GM23338 (cell line): ENCODE data around the gene DGKG. TPM values are rescaled to one million over a fixed set of nuclear protein-coding genes. Genes with fewer than 3 reads are reported as not detected.

Experiments
- ATAC-seq: fragments of 200-7000 bp; cut with Tn5 transposase; 3 replicates; pipeline ENCODE4 v1.9.1; 2020
- DNase-seq: peaks from one replicate; pipeline ENCODE4 v3.0.0-alpha.2; 2015; ENCODE audit warnings: low spot score
- H2AFZ ChIP-seq: fragments of 200-600 bp; sonication (generic); 2 replicates; pipeline ENCODE4 v1.8.0; 2016; ENCODE audit warnings: antibody characterized with exemption, mild to moderate bottlenecking, moderate library complexity
- H3F3A ChIP-seq: fragments of 200-600 bp; sonication (generic); replicated peaks from 2 replicates; pipeline ENCODE4 v1.8.0; 2017; ENCODE audit warnings: antibody characterized with exemption, mixed run types, low read depth
- H3K27ac ChIP-seq: fragments of 200-600 bp; sonication (generic); 2 replicates; pipeline ENCODE4 v1.6.1; 2016; ENCODE audit warnings: low read depth
- H3K27me3 ChIP-seq: fragments of 200-600 bp; sonication (generic); 2 replicates; pipeline ENCODE4 v1.8.0; 2016; ENCODE audit warnings: mild to moderate bottlenecking, mixed run types, moderate library complexity; ENCODE audit not compliant: insufficient read depth
- H3K36me3 ChIP-seq: fragments of 200-600 bp; sonication (generic); 2 replicates; pipeline ENCODE4 v1.8.0; 2016; ENCODE audit warnings: mild to moderate bottlenecking; ENCODE audit not compliant: insufficient read depth
- H3K4me1 ChIP-seq: fragments of 200-600 bp; sonication (generic); 2 replicates; pipeline ENCODE4 v1.8.0; 2016; ENCODE audit warnings: mild to moderate bottlenecking, moderate library complexity; ENCODE audit not compliant: insufficient read depth
- H3K4me2 ChIP-seq: fragments of 200-600 bp; sonication (generic); 2 replicates; pipeline ENCODE4 v1.7.1; 2017; ENCODE audit warnings: mixed run types
- H3K4me3 ChIP-seq: fragments of 200-600 bp; sonication (generic); 2 replicates; pipeline ENCODE4 v1.6.1; 2016; ENCODE audit warnings: mixed run types
- H3K79me2 ChIP-seq: fragments of 200-600 bp; sonication (generic); replicated peaks from 2 replicates; pipeline ENCODE4 v1.8.0; 2017; ENCODE audit warnings: mild to moderate bottlenecking; ENCODE audit not compliant: insufficient read depth
- H3K9me2 ChIP-seq: fragments of 200-600 bp; sonication (generic); 2 replicates; pipeline ENCODE4 v1.8.0; 2017; ENCODE audit not compliant: insufficient read depth
- H4K20me1 ChIP-seq: fragments of 200-600 bp; sonication (generic); replicated peaks from 2 replicates; pipeline ENCODE4 v1.8.0; 2017; ENCODE audit warnings: mild to moderate bottlenecking; ENCODE audit not compliant: insufficient read depth
- H3K27ac Mint-ChIP-seq: 2 replicates; pipeline ENCODE4 v1.8.0; 2020; ENCODE audit warnings: inconsistent platforms, mild to moderate bottlenecking, moderate library complexity, mixed read lengths
- H3K27me3 Mint-ChIP-seq: 3 replicates; pipeline ENCODE4 v1.8.0; 2022; ENCODE audit warnings: low read depth, mild to moderate bottlenecking, moderate library complexity, mixed read lengths, inconsistent platforms; ENCODE audit not compliant: insufficient read depth, poor library complexity
- H3K36me3 Mint-ChIP-seq: 3 replicates; pipeline ENCODE4 v1.8.0; 2021; ENCODE audit warnings: low read depth, mild to moderate bottlenecking, inconsistent platforms, moderate library complexity, mixed read lengths
- H3K4me1 Mint-ChIP-seq: 3 replicates; pipeline ENCODE4 v1.8.0; 2020; ENCODE audit warnings: mild to moderate bottlenecking, inconsistent platforms, mixed read lengths
- H3K4me3 Mint-ChIP-seq: 3 replicates; pipeline ENCODE4 v1.8.0; 2021; ENCODE audit warnings: moderate library complexity, mild to moderate bottlenecking, inconsistent platforms, mixed read lengths
- H3K9me3 Mint-ChIP-seq: 3 replicates; pipeline ENCODE4 v1.8.0; 2020; ENCODE audit warnings: moderate library complexity, mild to moderate bottlenecking, inconsistent platforms, mixed read lengths
- CREB1 ChIP-seq: fragments of 250-450 bp; sonication (Bioruptor Pico); IDR thresholded peaks from 2 replicates; pipeline ENCODE4 v1.5.0; 2020; ENCODE audit warnings: low read depth, mild to moderate bottlenecking, moderate library complexity
- CTCF ChIP-seq, 2 experiments: fragments of 200-600 bp in 1 of 2; sonication (generic) in 1 of 2; conservative IDR thresholded peaks; 2 replicates each; pipeline versions ENCODE4 v1.5.1 to v1.6.1; 2016 to 2017; ENCODE audit warnings: antibody characterized with exemption in 2 of 2, low read depth in 2 of 2, mild to moderate bottlenecking in 2 of 2, moderate library complexity in 1 of 2
- EZH2 ChIP-seq: fragments of 200-600 bp; sonication (generic); IDR thresholded peaks from one replicate; pipeline ENCODE4 v1.8.0; 2017; ENCODE audit warnings: antibody characterized with exemption, mild to moderate bottlenecking, low read depth; ENCODE audit not compliant: unreplicated experiment
- JUNB ChIP-seq: IDR thresholded peaks from one replicate; pipeline ENCODE4 v1.6.1; 2016; ENCODE audit warnings: antibody characterized with exemption; ENCODE audit not compliant: unreplicated experiment
- NANOG ChIP-seq: IDR thresholded peaks from 2 replicates; pipeline ENCODE4 v1.6.1; 2016; ENCODE audit warnings: antibody characterized with exemption, borderline replicate concordance
- POLR2AphosphoS5 ChIP-seq: IDR thresholded peaks from 2 replicates; pipeline ENCODE4 v1.6.1; 2016; ENCODE audit warnings: antibody characterized with exemption, low read depth
- STAT1 ChIP-seq: IDR thresholded peaks from one replicate; pipeline ENCODE4 v1.6.1; 2016; ENCODE audit warnings: antibody characterized with exemption; ENCODE audit not compliant: unreplicated experiment
- ZNF331 ChIP-seq: fragments of 250-450 bp; sonication (Bioruptor Pico); IDR thresholded peaks from 2 replicates; pipeline ENCODE4 v1.5.0; 2020; ENCODE audit warnings: low read depth, mild to moderate bottlenecking, moderate library complexity
- polyA plus RNA-seq: library from polyadenylated mRNA; unstranded; fragments of >200 nt; fragmentation: Nextera tagmentation; extraction: Ambion mirVana; gene quantifications from 2 replicates; pipeline ENCODE4 v1.2.1, GENCODE V29; 2016
- total RNA-seq: library from RNA; depleted of rRNA; stranded (reverse); fragments of >200 nt; shearing (Covaris generic); gene quantifications from 2 replicates; pipeline ENCODE4 v1.2.3, GENCODE V29; 2014
- TF ChIP-seq, protein P1 (sequence below): IDR thresholded peaks from one replicate; pipeline ENCODE4 v1.6.1; 2018; ENCODE audit warnings: antibody characterized with exemption; ENCODE audit not compliant: unreplicated experiment

Gene DGKG
- total and polyA plus RNA-seq, 2 experiments from 2014 or later: 0.14 to 0.31 TPM

DNA sequence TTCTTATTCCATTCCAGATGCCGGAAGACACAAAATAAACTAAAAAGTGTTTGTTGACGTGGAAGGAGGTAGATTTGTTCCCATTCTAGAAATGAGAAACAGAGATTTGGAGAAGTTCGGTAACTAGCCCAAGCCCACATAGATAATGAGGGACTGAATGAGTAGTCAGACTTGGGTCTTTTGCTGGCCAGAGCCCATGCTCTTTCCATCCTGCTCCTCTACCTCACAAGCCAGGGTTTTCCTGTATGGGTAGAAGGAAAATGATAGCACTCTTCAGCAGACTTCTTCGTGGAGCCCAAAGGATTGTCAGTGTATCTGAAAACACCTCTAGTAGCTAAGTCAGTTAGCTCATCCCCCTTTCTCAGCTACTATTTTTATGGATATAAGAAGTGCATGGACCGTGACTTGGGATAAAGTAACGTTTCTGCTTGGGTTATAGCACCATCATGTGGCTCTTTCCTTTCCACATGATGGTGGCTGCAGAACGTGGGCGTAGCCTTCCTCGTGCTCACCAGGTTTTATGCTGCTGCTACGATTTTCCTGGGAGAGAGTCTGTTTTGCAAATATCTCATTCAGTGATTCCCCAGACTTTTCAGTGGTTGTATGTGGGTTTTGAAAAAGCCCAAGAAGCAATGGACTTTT, 84.6 kb downstream of the DGKG start:
- DNase-seq (peak; percentile 79), ATAC-seq (peak; percentile 95)
- TF ChIP-seq NANOG (no peak), POLR2AphosphoS5 (no peak), CTCF (conservative IDR thresholded peaks at IDR 0.05; ENCODE audit: low read depth in 2 of 2) (peak; percentile 76 to 91)
- TF ChIP-seq, protein P1, sequence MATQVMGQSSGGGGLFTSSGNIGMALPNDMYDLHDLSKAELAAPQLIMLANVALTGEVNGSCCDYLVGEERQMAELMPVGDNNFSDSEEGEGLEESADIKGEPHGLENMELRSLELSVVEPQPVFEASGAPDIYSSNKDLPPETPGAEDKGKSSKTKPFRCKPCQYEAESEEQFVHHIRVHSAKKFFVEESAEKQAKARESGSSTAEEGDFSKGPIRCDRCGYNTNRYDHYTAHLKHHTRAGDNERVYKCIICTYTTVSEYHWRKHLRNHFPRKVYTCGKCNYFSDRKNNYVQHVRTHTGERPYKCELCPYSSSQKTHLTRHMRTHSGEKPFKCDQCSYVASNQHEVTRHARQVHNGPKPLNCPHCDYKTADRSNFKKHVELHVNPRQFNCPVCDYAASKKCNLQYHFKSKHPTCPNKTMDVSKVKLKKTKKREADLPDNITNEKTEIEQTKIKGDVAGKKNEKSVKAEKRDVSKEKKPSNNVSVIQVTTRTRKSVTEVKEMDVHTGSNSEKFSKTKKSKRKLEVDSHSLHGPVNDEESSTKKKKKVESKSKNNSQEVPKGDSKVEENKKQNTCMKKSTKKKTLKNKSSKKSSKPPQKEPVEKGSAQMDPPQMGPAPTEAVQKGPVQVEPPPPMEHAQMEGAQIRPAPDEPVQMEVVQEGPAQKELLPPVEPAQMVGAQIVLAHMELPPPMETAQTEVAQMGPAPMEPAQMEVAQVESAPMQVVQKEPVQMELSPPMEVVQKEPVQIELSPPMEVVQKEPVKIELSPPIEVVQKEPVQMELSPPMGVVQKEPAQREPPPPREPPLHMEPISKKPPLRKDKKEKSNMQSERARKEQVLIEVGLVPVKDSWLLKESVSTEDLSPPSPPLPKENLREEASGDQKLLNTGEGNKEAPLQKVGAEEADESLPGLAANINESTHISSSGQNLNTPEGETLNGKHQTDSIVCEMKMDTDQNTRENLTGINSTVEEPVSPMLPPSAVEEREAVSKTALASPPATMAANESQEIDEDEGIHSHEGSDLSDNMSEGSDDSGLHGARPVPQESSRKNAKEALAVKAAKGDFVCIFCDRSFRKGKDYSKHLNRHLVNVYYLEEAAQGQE: no peak
- H2AFZ ChIP-seq: peak overlapping the region; percentile 23; the same call in 1 of the 2 replicates
- H3K79me2 ChIP-seq: no peaks in the 10 kb centered on the region
- no peak overlapping the region for H3K27ac ChIP-seq
- H3K4me3 ChIP-seq: no peak overlapping the region
- no peaks in the 10 kb centered on the region for H3K36me3 ChIP-seq
- Mint-ChIP-seq H3K9me3 (no peaks in the 10 kb centered on the region; the same call in 2 of the 3 replicates), H3K27ac (no peak overlapping the region), H3K36me3 (no peaks in the 10 kb centered on the region), H3K4me1 (peaks cover 10% of the 10 kb centered on the region; the same call in 2 of the 3 replicates), H3K27me3 (peaks cover 6% of the 10 kb centered on the region), H3K4me3 (no peak overlapping the region)
- H3K9me2 ChIP-seq: no peaks in the 10 kb centered on the region
- no peaks in the 10 kb centered on the region for H3K4me1 ChIP-seq
- H3K27me3 ChIP-seq: no peaks in the 10 kb centered on the region
- H3K4me2 ChIP-seq: no peak overlapping the region
- H4K20me1 ChIP-seq: no peaks in the 10 kb centered on the region
- no peaks in the 10 kb centered on the region for H3F3A ChIP-seq

DNA sequence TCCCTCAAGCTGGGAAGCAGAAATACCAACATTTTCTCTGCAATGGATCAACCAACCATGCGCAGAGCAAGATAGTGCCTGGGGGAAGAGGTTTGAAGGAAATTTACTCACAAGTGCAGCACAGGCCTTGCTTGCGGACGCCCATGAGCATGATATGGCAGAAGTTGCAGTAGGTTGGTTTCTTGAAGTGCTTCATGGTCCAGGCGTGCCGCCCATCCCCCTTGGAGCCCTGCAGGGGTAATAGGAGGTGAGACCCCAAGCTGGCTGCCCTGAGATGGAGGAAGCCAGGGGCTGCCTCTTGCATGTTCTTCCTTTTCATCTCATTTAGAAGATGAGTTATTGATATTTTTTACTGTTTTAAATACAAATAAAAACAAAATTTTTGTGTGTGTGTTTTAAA, 86.6 kb downstream of the DGKG start:
- Histone ChIP-seq H3K79me2 (no peaks in the 10 kb centered on the region), H4K20me1 (no peaks in the 10 kb centered on the region), H3K36me3 (no peaks in the 10 kb centered on the region), H3K4me1 (no peaks in the 10 kb centered on the region), H3F3A (no peaks in the 10 kb centered on the region), H3K4me2 (no peak overlapping the region), H3K4me3 (no peak overlapping the region), H2AFZ (no peak overlapping the region), H3K27me3 (no peaks in the 10 kb centered on the region), H3K27ac (no peak overlapping the region), H3K9me2 (no peaks in the 10 kb centered on the region)
- Mint-ChIP-seq H3K27me3 (peaks cover 3% of the 10 kb centered on the region), H3K36me3 (no peaks in the 10 kb centered on the region), H3K9me3 (no peaks in the 10 kb centered on the region; the same call in 2 of the 3 replicates), H3K4me1 (peaks cover 8% of the 10 kb centered on the region; the same call in 2 of the 3 replicates), H3K4me3 (no peak overlapping the region), H3K27ac (no peak overlapping the region)
- DNase-seq: no peak
- no peak for ATAC-seq
- TF ChIP-seq, protein P1: no peak
- no peak for TF ChIP-seq CREB1 (CRISPR knock-in tag)
- TF ChIP-seq STAT1: no peak
- no peak for TF ChIP-seq ZNF331
- no peak for TF ChIP-seq EZH2
- TF ChIP-seq JUNB: no peak
